Measurements from ENCODE around the gene FAM20C.

The FAM20C gene

GRCh38 chr7:191981-192649 is at the start of gene FAM20C:
TSS of gene FAM20C (plus strand) at chr7:192571. CDS start at chr7:193200, 629 bp downstream.
- peak within 1 kb of the TSS; percentile 65 for H3K9ac ChIP-seq (ENCODE audit: low read depth, low read length)
- H3K9me3 ChIP-seq (ENCODE audit: control insufficient read depth, insufficient read depth, low read length) = no peaks in the 10 kb centered on the region
- peaks cover 2% of the 10 kb centered on the region for H3K27me3 ChIP-seq (ENCODE audit: control insufficient read depth, insufficient read depth, low read length)
- H3K4me1 ChIP-seq (ENCODE audit: control insufficient read depth, insufficient read depth, low read length) = peaks cover 2% of the 10 kb centered on the region
- H3K36me3 ChIP-seq (ENCODE audit: control insufficient read depth, insufficient read depth, low read length) = peaks cover 16% of the 10 kb centered on the region
- peak within 1 kb of the TSS; percentile 50 for H3K4me3 ChIP-seq (ENCODE audit: low read depth, low read length)

- no peaks in the 10 kb centered on the region for H3K27me3 ChIP-seq (ENCODE audit: control insufficient read depth, insufficient read depth, low read length)
- H3K9ac ChIP-seq (ENCODE audit: low read depth, low read length) = no peak overlapping the region
- H3K9me3 ChIP-seq (ENCODE audit: control insufficient read depth, insufficient read depth, low read length) = no peaks in the 10 kb centered on the region
- peaks cover 8% of the 10 kb centered on the region for H3K36me3 ChIP-seq (ENCODE audit: control insufficient read depth, insufficient read depth, low read length)
- H3K4me1 ChIP-seq (ENCODE audit: control insufficient read depth, insufficient read depth, low read length) = peaks cover 4% of the 10 kb centered on the region
- H3K4me3 ChIP-seq (ENCODE audit: low read depth, low read length) = no peak overlapping the region
Observed at GRCh38 chr7:143145-143751, 49.1 kb upstream of the FAM20C start.

GRCh38 chr7:143811-144453 is 48.4 kb upstream of the FAM20C start:
- H3K4me1 ChIP-seq (ENCODE audit: control insufficient read depth, insufficient read depth, low read length) = peaks cover 4% of the 10 kb centered on the region
- H3K9ac ChIP-seq (ENCODE audit: low read depth, low read length) = no peak overlapping the region

GRCh38 chr7:144454-144826 is 47.9 kb upstream of the FAM20C start:
- no peaks in the 10 kb centered on the region for H3K27me3 ChIP-seq (ENCODE audit: control insufficient read depth, insufficient read depth, low read length)
- H3K36me3 ChIP-seq (ENCODE audit: control insufficient read depth, insufficient read depth, low read length) = peaks cover 8% of the 10 kb centered on the region
- no peaks in the 10 kb centered on the region for H3K9me3 ChIP-seq (ENCODE audit: control insufficient read depth, insufficient read depth, low read length)
- no peak overlapping the region for H3K9ac ChIP-seq (ENCODE audit: low read depth, low read length)
- no peak overlapping the region for H3K4me3 ChIP-seq (ENCODE audit: low read depth, low read length)
- H3K4me1 ChIP-seq (ENCODE audit: control insufficient read depth, insufficient read depth, low read length) = peaks cover 2% of the 10 kb centered on the region

More at GRCh38 chr7:143811-144453, 48.4 kb upstream of the FAM20C start:
- Histone ChIP-seq H3K9me3 (ENCODE audit: control insufficient read depth, insufficient read depth, low read length) (no peaks in the 10 kb centered on the region), H3K36me3 (ENCODE audit: control insufficient read depth, insufficient read depth, low read length) (peaks cover 8% of the 10 kb centered on the region), H3K27me3 (ENCODE audit: control insufficient read depth, insufficient read depth, low read length) (no peaks in the 10 kb centered on the region), H3K4me3 (ENCODE audit: low read depth, low read length) (no peak overlapping the region)

- Histone ChIP-seq H3K36me3 (ENCODE audit: control insufficient read depth, insufficient read depth, low read length) (peaks cover 8% of the 10 kb centered on the region), H3K4me3 (ENCODE audit: low read depth, low read length) (no peak overlapping the region), H3K27me3 (ENCODE audit: control insufficient read depth, insufficient read depth, low read length) (no peaks in the 10 kb centered on the region), H3K9me3 (ENCODE audit: control insufficient read depth, insufficient read depth, low read length) (no peaks in the 10 kb centered on the region), H3K4me1 (ENCODE audit: control insufficient read depth, insufficient read depth, low read length) (no peaks in the 10 kb centered on the region), H3K9ac (ENCODE audit: low read depth, low read length) (no peak overlapping the region)
Observed at GRCh38 chr7:145863-146262, 46.5 kb upstream of the FAM20C start.

GRCh38 chr7:148543-148931 is 43.8 kb upstream of the FAM20C start:
- H3K4me1 ChIP-seq (ENCODE audit: control insufficient read depth, insufficient read depth, low read length) = no peaks in the 10 kb centered on the region

GRCh38 chr7:148932-149790 is 43.2 kb upstream of the FAM20C start:
- H3K9ac ChIP-seq (ENCODE audit: low read depth, low read length) = peak overlapping the region; percentile 90
- peaks cover 3% of the 10 kb centered on the region for H3K36me3 ChIP-seq (ENCODE audit: control insufficient read depth, insufficient read depth, low read length)
- H3K4me3 ChIP-seq (ENCODE audit: low read depth, low read length) = peak overlapping the region; percentile 68
- no peaks in the 10 kb centered on the region for H3K4me1 ChIP-seq (ENCODE audit: control insufficient read depth, insufficient read depth, low read length)
- H3K27me3 ChIP-seq (ENCODE audit: control insufficient read depth, insufficient read depth, low read length) = no peaks in the 10 kb centered on the region
- H3K9me3 ChIP-seq (ENCODE audit: control insufficient read depth, insufficient read depth, low read length) = no peaks in the 10 kb centered on the region

More at GRCh38 chr7:148543-148931, 43.8 kb upstream of the FAM20C start:
- Histone ChIP-seq H3K36me3 (ENCODE audit: control insufficient read depth, insufficient read depth, low read length) (peaks cover 8% of the 10 kb centered on the region), H3K9ac (ENCODE audit: low read depth, low read length) (peak overlapping the region; percentile 90), H3K27me3 (ENCODE audit: control insufficient read depth, insufficient read depth, low read length) (no peaks in the 10 kb centered on the region), H3K9me3 (ENCODE audit: control insufficient read depth, insufficient read depth, low read length) (no peaks in the 10 kb centered on the region), H3K4me3 (ENCODE audit: low read depth, low read length) (peak overlapping the region; percentile 68)

GRCh38 chr7:149791-150636 is 42.4 kb upstream of the FAM20C start:
- H3K9ac ChIP-seq (ENCODE audit: low read depth, low read length) = peak overlapping the region; percentile 90
- H3K4me3 ChIP-seq (ENCODE audit: low read depth, low read length) = peak overlapping the region; percentile 68
- H3K4me1 ChIP-seq (ENCODE audit: control insufficient read depth, insufficient read depth, low read length) = no peaks in the 10 kb centered on the region
- H3K27me3 ChIP-seq (ENCODE audit: control insufficient read depth, insufficient read depth, low read length) = no peaks in the 10 kb centered on the region
- no peaks in the 10 kb centered on the region for H3K9me3 ChIP-seq (ENCODE audit: control insufficient read depth, insufficient read depth, low read length)
- peaks cover 3% of the 10 kb centered on the region for H3K36me3 ChIP-seq (ENCODE audit: control insufficient read depth, insufficient read depth, low read length)

GRCh38 chr7:150811-151221 is 41.6 kb upstream of the FAM20C start:
- no peak overlapping the region for H3K4me3 ChIP-seq (ENCODE audit: low read depth, low read length)
- no peak overlapping the region for H3K9ac ChIP-seq (ENCODE audit: low read depth, low read length)
- H3K4me1 ChIP-seq (ENCODE audit: control insufficient read depth, insufficient read depth, low read length) = peaks cover 3% of the 10 kb centered on the region
- H3K9me3 ChIP-seq (ENCODE audit: control insufficient read depth, insufficient read depth, low read length) = no peaks in the 10 kb centered on the region
- H3K27me3 ChIP-seq (ENCODE audit: control insufficient read depth, insufficient read depth, low read length) = no peaks in the 10 kb centered on the region
- peaks cover 3% of the 10 kb centered on the region for H3K36me3 ChIP-seq (ENCODE audit: control insufficient read depth, insufficient read depth, low read length)

- Histone ChIP-seq H3K9ac (ENCODE audit: low read depth, low read length) (no peak overlapping the region), H3K4me1 (ENCODE audit: control insufficient read depth, insufficient read depth, low read length) (peaks cover 3% of the 10 kb centered on the region), H3K4me3 (ENCODE audit: low read depth, low read length) (no peak overlapping the region), H3K9me3 (ENCODE audit: control insufficient read depth, insufficient read depth, low read length) (no peaks in the 10 kb centered on the region), H3K36me3 (ENCODE audit: control insufficient read depth, insufficient read depth, low read length) (peaks cover 3% of the 10 kb centered on the region), H3K27me3 (ENCODE audit: control insufficient read depth, insufficient read depth, low read length) (no peaks in the 10 kb centered on the region)
Observed at GRCh38 chr7:151346-152050, 40.9 kb upstream of the FAM20C start.
